ENCODE data around the gene FRRS1. TPM values are rescaled to one million over a fixed set of nuclear protein-coding genes. Genes with fewer than 3 reads are reported as not detected.

FRRS1 gene
- total and polyA plus RNA-seq, 2 experiments from 2014 or later, result 0.34 to 6.8 TPM

DNA sequence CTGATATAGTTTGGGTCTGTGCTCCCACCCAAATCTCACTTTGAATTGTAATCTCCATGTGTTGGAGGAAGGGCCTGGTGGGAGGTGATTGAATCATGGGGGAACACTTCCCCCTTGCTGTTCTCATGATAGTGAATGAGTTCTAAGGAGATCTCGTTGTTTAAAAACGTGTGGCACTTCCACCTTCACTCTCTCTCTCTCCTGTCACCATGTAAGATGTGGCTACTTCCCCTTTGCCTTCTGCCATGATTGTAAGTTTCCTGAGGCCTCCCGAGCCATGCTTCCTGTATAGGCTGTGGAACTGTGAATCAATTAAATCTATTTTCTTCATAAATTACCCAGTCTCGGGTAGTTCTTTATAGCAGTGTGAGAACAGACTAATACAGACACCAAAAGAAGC, 40.4 kb downstream of the FRRS1 start (continued):
- TF ChIP-seq, protein P1, sequence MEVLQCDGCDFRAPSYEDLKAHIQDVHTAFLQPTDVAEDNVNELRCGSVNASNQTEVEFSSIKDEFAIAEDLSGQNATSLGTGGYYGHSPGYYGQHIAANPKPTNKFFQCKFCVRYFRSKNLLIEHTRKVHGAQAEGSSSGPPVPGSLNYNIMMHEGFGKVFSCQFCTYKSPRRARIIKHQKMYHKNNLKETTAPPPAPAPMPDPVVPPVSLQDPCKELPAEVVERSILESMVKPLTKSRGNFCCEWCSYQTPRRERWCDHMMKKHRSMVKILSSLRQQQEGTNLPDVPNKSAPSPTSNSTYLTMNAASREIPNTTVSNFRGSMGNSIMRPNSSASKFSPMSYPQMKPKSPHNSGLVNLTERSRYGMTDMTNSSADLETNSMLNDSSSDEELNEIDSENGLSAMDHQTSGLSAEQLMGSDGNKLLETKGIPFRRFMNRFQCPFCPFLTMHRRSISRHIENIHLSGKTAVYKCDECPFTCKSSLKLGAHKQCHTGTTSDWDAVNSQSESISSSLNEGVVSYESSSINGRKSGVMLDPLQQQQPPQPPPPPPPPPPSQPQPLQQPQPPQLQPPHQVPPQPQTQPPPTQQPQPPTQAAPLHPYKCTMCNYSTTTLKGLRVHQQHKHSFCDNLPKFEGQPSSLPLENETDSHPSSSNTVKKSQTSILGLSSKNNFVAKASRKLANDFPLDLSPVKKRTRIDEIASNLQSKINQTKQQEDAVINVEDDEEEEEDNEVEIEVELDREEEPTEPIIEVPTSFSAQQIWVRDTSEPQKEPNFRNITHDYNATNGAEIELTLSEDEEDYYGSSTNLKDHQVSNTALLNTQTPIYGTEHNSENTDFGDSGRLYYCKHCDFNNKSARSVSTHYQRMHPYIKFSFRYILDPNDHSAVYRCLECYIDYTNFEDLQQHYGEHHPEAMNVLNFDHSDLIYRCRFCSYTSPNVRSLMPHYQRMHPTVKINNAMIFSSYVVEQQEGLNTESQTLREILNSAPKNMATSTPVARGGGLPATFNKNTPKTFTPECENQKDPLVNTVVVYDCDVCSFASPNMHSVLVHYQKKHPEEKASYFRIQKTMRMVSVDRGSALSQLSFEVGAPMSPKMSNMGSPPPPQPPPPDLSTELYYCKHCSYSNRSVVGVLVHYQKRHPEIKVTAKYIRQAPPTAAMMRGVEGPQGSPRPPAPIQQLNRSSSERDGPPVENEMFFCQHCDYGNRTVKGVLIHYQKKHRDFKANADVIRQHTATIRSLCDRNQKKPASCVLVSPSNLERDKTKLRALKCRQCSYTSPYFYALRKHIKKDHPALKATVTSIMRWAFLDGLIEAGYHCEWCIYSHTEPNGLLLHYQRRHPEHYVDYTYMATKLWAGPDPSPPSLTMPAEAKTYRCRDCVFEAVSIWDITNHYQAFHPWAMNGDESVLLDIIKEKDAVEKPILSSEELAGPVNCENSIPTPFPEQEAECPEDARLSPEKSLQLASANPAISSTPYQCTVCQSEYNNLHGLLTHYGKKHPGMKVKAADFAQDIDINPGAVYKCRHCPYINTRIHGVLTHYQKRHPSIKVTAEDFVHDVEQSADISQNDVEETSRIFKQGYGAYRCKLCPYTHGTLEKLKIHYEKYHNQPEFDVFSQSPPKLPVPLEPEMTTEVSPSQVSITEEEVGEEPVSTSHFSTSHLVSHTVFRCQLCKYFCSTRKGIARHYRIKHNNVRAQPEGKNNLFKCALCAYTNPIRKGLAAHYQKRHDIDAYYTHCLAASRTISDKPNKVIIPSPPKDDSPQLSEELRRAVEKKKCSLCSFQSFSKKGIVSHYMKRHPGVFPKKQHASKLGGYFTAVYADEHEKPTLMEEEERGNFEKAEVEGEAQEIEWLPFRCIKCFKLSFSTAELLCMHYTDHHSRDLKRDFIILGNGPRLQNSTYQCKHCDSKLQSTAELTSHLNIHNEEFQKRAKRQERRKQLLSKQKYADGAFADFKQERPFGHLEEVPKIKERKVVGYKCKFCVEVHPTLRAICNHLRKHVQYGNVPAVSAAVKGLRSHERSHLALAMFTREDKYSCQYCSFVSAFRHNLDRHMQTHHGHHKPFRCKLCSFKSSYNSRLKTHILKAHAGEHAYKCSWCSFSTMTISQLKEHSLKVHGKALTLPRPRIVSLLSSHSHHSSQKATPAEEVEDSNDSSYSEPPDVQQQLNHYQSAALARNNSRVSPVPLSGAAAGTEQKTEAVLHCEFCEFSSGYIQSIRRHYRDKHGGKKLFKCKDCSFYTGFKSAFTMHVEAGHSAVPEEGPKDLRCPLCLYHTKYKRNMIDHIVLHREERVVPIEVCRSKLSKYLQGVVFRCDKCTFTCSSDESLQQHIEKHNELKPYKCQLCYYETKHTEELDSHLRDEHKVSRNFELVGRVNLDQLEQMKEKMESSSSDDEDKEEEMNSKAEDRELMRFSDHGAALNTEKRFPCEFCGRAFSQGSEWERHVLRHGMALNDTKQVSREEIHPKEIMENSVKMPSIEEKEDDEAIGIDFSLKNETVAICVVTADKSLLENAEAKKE (CRISPR knock-in tag; IDR thresholded peaks at IDR 0.05), result no peak

DNA sequence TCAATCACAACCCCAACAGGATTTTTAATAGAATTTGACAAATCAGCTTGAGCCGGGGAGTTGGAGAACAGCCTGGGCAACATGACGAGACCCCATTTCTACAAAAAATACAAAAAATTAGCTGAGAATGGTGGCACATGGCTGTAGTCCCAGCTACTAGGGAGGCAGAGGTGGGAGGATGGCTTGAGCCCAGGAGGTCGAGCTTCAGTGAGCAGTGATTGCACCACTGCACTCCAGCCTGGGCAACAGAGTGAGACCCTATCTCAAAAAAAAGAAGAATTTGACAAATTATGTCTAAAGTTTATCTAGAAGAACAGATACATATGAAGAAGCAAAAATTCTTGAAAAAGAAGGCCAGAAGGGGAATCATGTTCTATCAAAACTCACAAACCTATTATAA, 43.2 kb downstream of the FRRS1 start:
- Histone ChIP-seq H3K36me3 (ENCODE audit: insufficient read depth) (no peaks in the 10 kb centered on the region), H3K9me2 (ENCODE audit: insufficient read depth) (no peaks in the 10 kb centered on the region), H3K27me3 (ENCODE audit: insufficient read depth) (no peaks in the 10 kb centered on the region), H3F3A (replicated peaks; ENCODE audit: low read depth) (no peaks in the 10 kb centered on the region), H4K20me1 (replicated peaks; ENCODE audit: insufficient read depth) (no peaks in the 10 kb centered on the region), H2AFZ (no peak overlapping the region), H3K4me1 (ENCODE audit: insufficient read depth) (peaks cover 15% of the 10 kb centered on the region), H3K4me3 (no peak overlapping the region), H3K4me2 (no peak overlapping the region), H3K27ac (ENCODE audit: low read depth) (no peak overlapping the region), H3K79me2 (replicated peaks; ENCODE audit: insufficient read depth) (no peaks in the 10 kb centered on the region)
- H3K4me3 Mint-ChIP-seq, result no peak overlapping the region
- H3K27me3 Mint-ChIP-seq (ENCODE audit: insufficient read depth, low read depth, poor library complexity), result peaks cover 2% of the 10 kb centered on the region
- H3K9me3 Mint-ChIP-seq, result no peaks in the 10 kb centered on the region
- H3K27ac Mint-ChIP-seq, result no peak overlapping the region
- H3K36me3 Mint-ChIP-seq (ENCODE audit: low read depth), result no peaks in the 10 kb centered on the region
- DNase-seq (ENCODE audit: low spot score), result no peak
- no peak for ATAC-seq
- H3K4me1 Mint-ChIP-seq, result peaks cover 29% of the 10 kb centered on the region
- TF ChIP-seq, protein P1 (CRISPR knock-in tag; IDR thresholded peaks at IDR 0.05), result no peak
- TF ChIP-seq STAT1 (IDR thresholded peaks at IDR 0.05; ENCODE audit: unreplicated experiment) (no peak), EZH2 (IDR thresholded peaks at IDR 0.05; ENCODE audit: low read depth, unreplicated experiment) (no peak), EZH2phosphoT487 (IDR thresholded peaks at IDR 0.05; ENCODE audit: unreplicated experiment) (no peak), JUNB (IDR thresholded peaks at IDR 0.05; ENCODE audit: unreplicated experiment) (no peak)
- TF ChIP-seq, protein P2, sequence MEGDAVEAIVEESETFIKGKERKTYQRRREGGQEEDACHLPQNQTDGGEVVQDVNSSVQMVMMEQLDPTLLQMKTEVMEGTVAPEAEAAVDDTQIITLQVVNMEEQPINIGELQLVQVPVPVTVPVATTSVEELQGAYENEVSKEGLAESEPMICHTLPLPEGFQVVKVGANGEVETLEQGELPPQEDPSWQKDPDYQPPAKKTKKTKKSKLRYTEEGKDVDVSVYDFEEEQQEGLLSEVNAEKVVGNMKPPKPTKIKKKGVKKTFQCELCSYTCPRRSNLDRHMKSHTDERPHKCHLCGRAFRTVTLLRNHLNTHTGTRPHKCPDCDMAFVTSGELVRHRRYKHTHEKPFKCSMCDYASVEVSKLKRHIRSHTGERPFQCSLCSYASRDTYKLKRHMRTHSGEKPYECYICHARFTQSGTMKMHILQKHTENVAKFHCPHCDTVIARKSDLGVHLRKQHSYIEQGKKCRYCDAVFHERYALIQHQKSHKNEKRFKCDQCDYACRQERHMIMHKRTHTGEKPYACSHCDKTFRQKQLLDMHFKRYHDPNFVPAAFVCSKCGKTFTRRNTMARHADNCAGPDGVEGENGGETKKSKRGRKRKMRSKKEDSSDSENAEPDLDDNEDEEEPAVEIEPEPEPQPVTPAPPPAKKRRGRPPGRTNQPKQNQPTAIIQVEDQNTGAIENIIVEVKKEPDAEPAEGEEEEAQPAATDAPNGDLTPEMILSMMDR (conservative IDR thresholded peaks at IDR 0.05; ENCODE audit: low read depth in 2 of 2), result no peak
- TF ChIP-seq, protein P3, sequence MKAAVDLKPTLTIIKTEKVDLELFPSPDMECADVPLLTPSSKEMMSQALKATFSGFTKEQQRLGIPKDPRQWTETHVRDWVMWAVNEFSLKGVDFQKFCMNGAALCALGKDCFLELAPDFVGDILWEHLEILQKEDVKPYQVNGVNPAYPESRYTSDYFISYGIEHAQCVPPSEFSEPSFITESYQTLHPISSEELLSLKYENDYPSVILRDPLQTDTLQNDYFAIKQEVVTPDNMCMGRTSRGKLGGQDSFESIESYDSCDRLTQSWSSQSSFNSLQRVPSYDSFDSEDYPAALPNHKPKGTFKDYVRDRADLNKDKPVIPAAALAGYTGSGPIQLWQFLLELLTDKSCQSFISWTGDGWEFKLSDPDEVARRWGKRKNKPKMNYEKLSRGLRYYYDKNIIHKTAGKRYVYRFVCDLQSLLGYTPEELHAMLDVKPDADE (IDR thresholded peaks at IDR 0.05), result no peak
